ENCODE data around the gene RASGRF1.
"Not testable (repeated sequence)": the region's sequence is repeated elsewhere in the genome, so short reads cannot be mapped to it uniquely, and the experiment has no call there.

The RASGRF1 gene

GRCh38 chr15:79037848-79038247 lies 52.7 kb downstream of the RASGRF1 start:
- DNase-seq, result no peak

GRCh38 chr15:79036323-79036722 lies 54.3 kb downstream of the RASGRF1 start:
- no peak for DNase-seq

- DNase-seq, result no peak
These were observed 54.8 kb downstream of the RASGRF1 start for GRCh38 chr15:79035814-79036213.

- no peak for DNase-seq
These were observed 55.4 kb downstream of the RASGRF1 start for GRCh38 chr15:79035111-79035601.

GRCh38 chr15:79034284-79034683 lies 56.3 kb downstream of the RASGRF1 start:
- no peak for DNase-seq

- DNase-seq, result no peak
These were observed 57.9 kb downstream of the RASGRF1 start for GRCh38 chr15:79032656-79033055.

GRCh38 chr15:79031821-79032220 lies 58.8 kb downstream of the RASGRF1 start:
- no peak for DNase-seq

GRCh38 chr15:79031201-79031600 lies 59.4 kb downstream of the RASGRF1 start:
- DNase-seq, result no peak

GRCh38 chr15:79030470-79030869 lies 60.1 kb downstream of the RASGRF1 start:
- DNase-seq, result no peak

GRCh38 chr15:79028411-79028964 lies 62.1 kb downstream of the RASGRF1 start:
- DNase-seq, result no peak

- DNase-seq, result no peak
These were observed 62.8 kb downstream of the RASGRF1 start for GRCh38 chr15:79027532-79028410.

GRCh38 chr15:79025802-79026201 lies 64.8 kb downstream of the RASGRF1 start:
- no peak for DNase-seq

GRCh38 chr15:79025201-79025600 lies 65.4 kb downstream of the RASGRF1 start:
- DNase-seq, result no peak

GRCh38 chr15:79024493-79024892 lies 66.1 kb downstream of the RASGRF1 start:
- DNase-seq, result not testable (repeated sequence)

- no peak for DNase-seq
These were observed 66.7 kb downstream of the RASGRF1 start for GRCh38 chr15:79023918-79024317.

GRCh38 chr15:79023546-79023890 lies 67.1 kb downstream of the RASGRF1 start:
- no peak for DNase-seq

- no peak for DNase-seq
These were observed 71.6 kb downstream of the RASGRF1 start for GRCh38 chr15:79018960-79019359.

GRCh38 chr15:79017953-79018352 lies 72.6 kb downstream of the RASGRF1 start:
- DNase-seq, result no peak

GRCh38 chr15:79016527-79017170 lies 73.9 kb downstream of the RASGRF1 start:
- DNase-seq, result no peak

GRCh38 chr15:79015416-79015815 lies 75.2 kb downstream of the RASGRF1 start:
- no peak for DNase-seq

GRCh38 chr15:79010278-79010677 lies 80.3 kb downstream of the RASGRF1 start:
- no peak for DNase-seq

GRCh38 chr15:79009379-79009778 lies 81.2 kb downstream of the RASGRF1 start:
- no peak for DNase-seq

- DNase-seq, result no peak
These were observed 81.9 kb downstream of the RASGRF1 start for GRCh38 chr15:79008659-79009058.

GRCh38 chr15:79007066-79007465 lies 83.5 kb downstream of the RASGRF1 start:
- DNase-seq, result no peak
